Progenitor cell of endocrine pancreas (in vitro differentiated cells): ENCODE results near the gene ANKRD40. TPM values are rescaled to one million over a fixed set of nuclear protein-coding genes. Genes with fewer than 3 reads are reported as not detected.

Experiments
- DNase-seq: peaks from one replicate; pipeline ENCODE4 v3.0.0; 2021; ENCODE audit warnings: low spot score; ENCODE audit not compliant: unreplicated experiment
- H3K27ac Mint-ChIP-seq: 2 replicates; pipeline ENCODE4 v1.8.0; 2021; ENCODE audit warnings: mild to moderate bottlenecking, moderate library complexity, mixed read lengths
- H3K27me3 Mint-ChIP-seq: 2 replicates; pipeline ENCODE4 v1.8.0; 2021; ENCODE audit warnings: mixed read lengths
- H3K36me3 Mint-ChIP-seq: 2 replicates; pipeline ENCODE4 v1.8.0; 2022; ENCODE audit warnings: mixed read lengths; ENCODE audit not compliant: insufficient read depth
- H3K4me1 Mint-ChIP-seq: 2 replicates; pipeline ENCODE4 v1.8.0; 2021; ENCODE audit warnings: low read depth, mixed read lengths
- H3K4me3 Mint-ChIP-seq: 2 replicates; pipeline ENCODE4 v1.8.0; 2021; ENCODE audit warnings: low read depth, mild to moderate bottlenecking, moderate library complexity, mixed read lengths
- H3K9me3 Mint-ChIP-seq: 2 replicates; pipeline ENCODE4 v1.8.0; 2021; ENCODE audit warnings: low read depth, mixed read lengths
- CTCF ChIP-seq: fragments of 200-600 bp; sonication (generic); IDR thresholded peaks from one replicate; pipeline ENCODE4 v1.5.0; 2021; ENCODE audit warnings: antibody characterized with exemption, mild to moderate bottlenecking; ENCODE audit not compliant: unreplicated experiment
- total RNA-seq: library from RNA; stranded (reverse); gene quantifications from 2 replicates; pipeline ENCODE4 v1.2.1, GENCODE V29; 2021

The ANKRD40 gene
- total RNA-seq, 1 donor from 2014 or later = 39.0 TPM

DNA sequence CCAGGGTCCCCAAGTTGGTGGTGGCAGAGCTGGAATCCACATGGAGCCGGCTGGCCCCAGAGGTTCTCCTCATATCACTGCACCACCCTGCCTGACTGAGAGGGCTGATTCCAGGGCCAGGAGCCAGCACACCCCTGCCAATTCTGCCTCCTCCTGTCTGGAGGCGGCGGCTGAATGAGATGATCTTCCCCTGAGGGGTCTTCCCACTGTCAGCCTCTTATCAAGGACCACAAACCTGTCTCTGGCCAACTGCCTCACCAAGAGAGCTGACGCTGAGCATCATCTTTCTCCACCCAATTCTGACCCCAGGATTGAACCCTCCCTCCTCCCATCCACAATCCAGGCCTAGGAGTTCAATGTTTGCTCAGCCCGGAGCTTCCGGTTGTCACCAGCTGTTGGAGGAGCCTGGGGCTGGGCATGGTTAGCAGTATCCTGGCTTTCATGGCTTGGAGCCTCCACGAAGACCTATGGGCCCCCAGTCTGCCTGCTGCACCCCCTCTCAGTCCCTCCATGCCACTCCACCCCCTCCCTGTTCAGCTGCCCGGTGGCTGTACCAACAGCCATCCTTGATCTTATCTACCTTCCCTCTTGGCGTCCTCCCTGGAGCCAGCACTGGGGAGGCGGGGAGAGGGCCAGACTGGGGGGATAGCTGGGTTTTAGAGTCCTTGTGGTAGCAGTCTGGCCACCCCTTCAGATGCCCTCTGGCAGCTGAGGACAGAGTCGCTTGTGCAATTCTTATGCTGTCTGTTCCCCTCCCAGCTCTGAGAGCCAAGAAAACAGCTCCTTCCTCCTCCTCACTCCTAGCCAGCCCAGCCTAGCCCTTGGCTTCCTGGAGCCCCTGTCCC is 47.5 kb downstream of the ANKRD40 start:
- Mint-ChIP-seq H3K4me3 (no peak overlapping the region), H3K9me3 (no peaks in the 10 kb centered on the region), H3K4me1 (peaks cover 18% of the 10 kb centered on the region), H3K36me3 (no peaks in the 10 kb centered on the region), H3K27ac (no peak overlapping the region), H3K27me3 (peaks cover 3% of the 10 kb centered on the region)
- no peak for DNase-seq
- TF ChIP-seq CTCF = no peak

- peaks cover 18% of the 10 kb centered on the region for H3K4me1 Mint-ChIP-seq
These were observed 48.5 kb downstream of the ANKRD40 start for GRCh38 chr17:50659179-50659578.

GRCh38 chr17:50658616-50659015 is 49.1 kb downstream of the ANKRD40 start:
- TF ChIP-seq CTCF = no peak
- H3K27ac Mint-ChIP-seq = no peak overlapping the region

More at GRCh38 chr17:50659179-50659578, 48.5 kb downstream of the ANKRD40 start:
- Mint-ChIP-seq H3K27me3 (peaks cover 3% of the 10 kb centered on the region), H3K9me3 (no peaks in the 10 kb centered on the region), H3K27ac (no peak overlapping the region), H3K4me3 (no peak overlapping the region), H3K36me3 (no peaks in the 10 kb centered on the region)
- TF ChIP-seq CTCF = no peak
- no peak for DNase-seq

GRCh38 chr17:50657627-50658026 is 50.1 kb downstream of the ANKRD40 start:
- DNase-seq = no peak
- no peaks in the 10 kb centered on the region for H3K9me3 Mint-ChIP-seq
- no peak for TF ChIP-seq CTCF
- H3K27me3 Mint-ChIP-seq = no peaks in the 10 kb centered on the region
- H3K4me3 Mint-ChIP-seq = no peak overlapping the region
- H3K27ac Mint-ChIP-seq = no peak overlapping the region
- H3K36me3 Mint-ChIP-seq = no peaks in the 10 kb centered on the region
- peaks cover 18% of the 10 kb centered on the region for H3K4me1 Mint-ChIP-seq

More at GRCh38 chr17:50658616-50659015, 49.1 kb downstream of the ANKRD40 start:
- H3K4me3 Mint-ChIP-seq = no peak overlapping the region
- no peak for DNase-seq
- H3K36me3 Mint-ChIP-seq = no peaks in the 10 kb centered on the region
- no peaks in the 10 kb centered on the region for H3K9me3 Mint-ChIP-seq
- peaks cover 18% of the 10 kb centered on the region for H3K4me1 Mint-ChIP-seq
- H3K27me3 Mint-ChIP-seq = peaks cover 3% of the 10 kb centered on the region

DNA sequence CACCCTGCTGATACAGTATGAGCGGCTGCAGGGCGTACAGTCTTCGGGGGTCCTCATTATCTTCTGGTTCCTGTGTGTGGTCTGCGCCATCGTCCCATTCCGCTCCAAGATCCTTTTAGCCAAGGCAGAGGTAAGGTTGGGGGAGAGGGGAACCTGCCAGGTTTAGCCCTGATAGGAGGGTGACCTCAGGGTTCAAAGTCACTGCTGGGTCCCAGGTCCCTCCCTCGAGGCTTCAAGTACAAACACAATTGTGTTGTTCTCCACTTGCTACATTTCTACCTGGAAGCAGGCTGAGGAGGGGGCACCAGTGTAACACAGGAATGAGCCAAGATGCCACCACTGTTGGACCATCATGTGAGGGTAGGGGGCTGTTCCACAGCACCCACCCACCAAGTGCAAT is 50.7 kb downstream of the ANKRD40 start:
- H3K4me3 Mint-ChIP-seq = no peak overlapping the region
- no peak overlapping the region for H3K27ac Mint-ChIP-seq
- no peaks in the 10 kb centered on the region for H3K27me3 Mint-ChIP-seq
- no peaks in the 10 kb centered on the region for H3K36me3 Mint-ChIP-seq
- H3K4me1 Mint-ChIP-seq = peaks cover 17% of the 10 kb centered on the region
- no peak for DNase-seq
- no peaks in the 10 kb centered on the region for H3K9me3 Mint-ChIP-seq
- TF ChIP-seq CTCF = no peak
